ENCODE results near the gene LSAMP. TPM values are rescaled to one million over a fixed set of nuclear protein-coding genes. Genes with fewer than 3 reads are reported as not detected.
"Not testable (repeated sequence)": the region's sequence is repeated elsewhere in the genome, so short reads cannot be mapped to it uniquely, and the experiment has no call there.

LSAMP gene
- total RNA-seq, 1 donor from 2014 or later, result not detected

DNA sequence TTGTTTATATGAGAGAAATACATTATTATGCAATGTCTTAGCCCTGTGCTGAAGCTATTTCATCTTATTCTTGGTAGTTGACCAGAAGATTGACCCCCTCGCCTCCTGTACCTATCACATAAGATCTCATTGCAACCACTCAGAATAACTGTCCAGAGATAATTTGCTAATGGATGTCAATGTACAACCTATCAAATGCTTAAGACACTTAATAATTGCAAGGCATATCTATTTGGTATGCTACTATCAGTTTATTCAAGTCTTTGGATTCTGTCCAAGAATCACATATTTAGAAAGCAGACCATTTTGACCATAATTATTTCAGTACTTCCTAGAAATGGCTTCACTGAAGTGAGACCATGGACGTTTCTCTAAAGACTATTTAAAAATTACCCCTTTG is 580.4 kb downstream of the LSAMP start:
- H3K27me3 Mint-ChIP-seq, result peaks cover 6% of the 10 kb centered on the region
- H3K4me1 Mint-ChIP-seq, result no peaks in the 10 kb centered on the region
- H3K9me3 Mint-ChIP-seq, result no peaks in the 10 kb centered on the region
- no peaks in the 10 kb centered on the region for H3K36me3 Mint-ChIP-seq (ENCODE audit: low read depth)
- no peak overlapping the region for H3K4me3 Mint-ChIP-seq
- intact Hi-C loops (cut with micrococcal nuclease), result no loop called here
- no peak for DNase-seq
- no peak overlapping the region for H3K27ac Mint-ChIP-seq

- no peaks in the 10 kb centered on the region for H3K36me3 Mint-ChIP-seq (ENCODE audit: low read depth)
- no peak overlapping the region for H3K27ac Mint-ChIP-seq
- peaks cover 14% of the 10 kb centered on the region for H3K27me3 Mint-ChIP-seq
- H3K9me3 Mint-ChIP-seq, result no peaks in the 10 kb centered on the region
- no peak for DNase-seq
- no peaks in the 10 kb centered on the region for H3K4me1 Mint-ChIP-seq
- H3K4me3 Mint-ChIP-seq, result no peak overlapping the region
- intact Hi-C loops (cut with micrococcal nuclease), result no loop called here
These were observed 582.4 kb downstream of the LSAMP start for GRCh38 chr3:115862849-115863248.

- H3K9me3 Mint-ChIP-seq, result no peaks in the 10 kb centered on the region
- DNase-seq, result no peak
- intact Hi-C loops (cut with micrococcal nuclease), result no loop called here
- no peaks in the 10 kb centered on the region for H3K4me1 Mint-ChIP-seq
- H3K27ac Mint-ChIP-seq, result no peak overlapping the region
- no peaks in the 10 kb centered on the region for H3K36me3 Mint-ChIP-seq (ENCODE audit: low read depth)
- peaks cover 13% of the 10 kb centered on the region for H3K27me3 Mint-ChIP-seq
- H3K4me3 Mint-ChIP-seq, result no peak overlapping the region
These were observed 583.2 kb downstream of the LSAMP start for GRCh38 chr3:115862099-115862498.

GRCh38 chr3:115861166-115861733 is 584.0 kb downstream of the LSAMP start:
- DNase-seq, result no peak
- intact Hi-C loops (cut with micrococcal nuclease), result no loop called here
- peaks cover 13% of the 10 kb centered on the region for H3K27me3 Mint-ChIP-seq

GRCh38 chr3:115860766-115861165 is 584.5 kb downstream of the LSAMP start:
- H3K4me3 Mint-ChIP-seq, result no peak overlapping the region
- DNase-seq, result no peak
- H3K9me3 Mint-ChIP-seq, result no peaks in the 10 kb centered on the region
- H3K4me1 Mint-ChIP-seq, result no peaks in the 10 kb centered on the region
- no peaks in the 10 kb centered on the region for H3K36me3 Mint-ChIP-seq (ENCODE audit: low read depth)
- H3K27ac Mint-ChIP-seq, result no peak overlapping the region
- H3K27me3 Mint-ChIP-seq, result peaks cover 13% of the 10 kb centered on the region
- intact Hi-C loops (cut with micrococcal nuclease), result no loop called here

More at GRCh38 chr3:115861166-115861733, 584.0 kb downstream of the LSAMP start:
- Mint-ChIP-seq H3K9me3 (no peaks in the 10 kb centered on the region), H3K4me3 (no peak overlapping the region), H3K27ac (no peak overlapping the region), H3K4me1 (no peaks in the 10 kb centered on the region), H3K36me3 (ENCODE audit: low read depth) (no peaks in the 10 kb centered on the region)

- intact Hi-C loops (cut with micrococcal nuclease), result no loop called here
- no peak overlapping the region for H3K27ac Mint-ChIP-seq
These were observed 586.1 kb downstream of the LSAMP start for GRCh38 chr3:115859002-115859807.

DNA sequence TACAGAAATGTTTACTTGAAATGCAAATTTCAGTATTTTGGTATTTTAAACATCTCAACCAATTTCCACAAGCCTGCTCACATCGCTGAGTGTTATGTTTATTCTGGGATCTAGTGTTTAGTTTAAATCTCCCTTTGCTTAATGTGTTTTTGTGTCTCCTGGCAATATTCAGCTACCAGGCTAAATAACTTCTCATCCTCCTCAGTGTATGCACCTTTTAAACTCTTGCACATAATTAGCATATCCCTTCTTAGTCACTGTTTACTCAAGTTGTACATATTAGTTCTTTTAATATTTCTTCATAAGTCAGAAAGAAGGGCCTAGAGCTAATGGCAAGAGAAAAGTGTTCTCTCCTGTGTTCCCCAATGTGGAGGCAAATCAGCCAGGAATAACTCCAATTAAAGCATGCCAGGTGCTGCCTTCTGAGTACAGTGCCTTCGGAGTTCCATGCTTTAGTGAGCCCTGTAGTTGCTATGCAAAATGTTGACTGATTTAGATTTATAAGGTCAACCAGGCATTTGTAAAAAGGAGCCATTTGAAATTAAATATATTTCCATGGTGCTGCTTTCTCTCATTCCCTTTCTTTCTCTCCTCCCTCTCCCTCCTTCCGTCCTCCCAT is 587.7 kb downstream of the LSAMP start:
- no peak for DNase-seq
- Mint-ChIP-seq H3K27ac (no peak overlapping the region), H3K4me1 (no peaks in the 10 kb centered on the region), H3K4me3 (no peak overlapping the region), H3K27me3 (peaks cover 11% of the 10 kb centered on the region), H3K9me3 (no peaks in the 10 kb centered on the region), H3K36me3 (ENCODE audit: low read depth) (no peaks in the 10 kb centered on the region)
- intact Hi-C loops (cut with micrococcal nuclease), result no loop called here

More at GRCh38 chr3:115859002-115859807, 586.1 kb downstream of the LSAMP start:
- Mint-ChIP-seq H3K36me3 (ENCODE audit: low read depth) (no peaks in the 10 kb centered on the region), H3K4me1 (no peaks in the 10 kb centered on the region), H3K9me3 (no peaks in the 10 kb centered on the region), H3K4me3 (no peak overlapping the region), H3K27me3 (peaks cover 11% of the 10 kb centered on the region)
- DNase-seq, result no peak

- Mint-ChIP-seq H3K4me1 (no peaks in the 10 kb centered on the region), H3K4me3 (no peak overlapping the region), H3K36me3 (ENCODE audit: low read depth) (no peaks in the 10 kb centered on the region), H3K27me3 (peaks cover 12% of the 10 kb centered on the region), H3K27ac (no peak overlapping the region), H3K9me3 (no peaks in the 10 kb centered on the region)
- no peak for DNase-seq
- intact Hi-C loops (cut with micrococcal nuclease), result no loop called here
These were observed 589.4 kb downstream of the LSAMP start for GRCh38 chr3:115855911-115856310.

DNA sequence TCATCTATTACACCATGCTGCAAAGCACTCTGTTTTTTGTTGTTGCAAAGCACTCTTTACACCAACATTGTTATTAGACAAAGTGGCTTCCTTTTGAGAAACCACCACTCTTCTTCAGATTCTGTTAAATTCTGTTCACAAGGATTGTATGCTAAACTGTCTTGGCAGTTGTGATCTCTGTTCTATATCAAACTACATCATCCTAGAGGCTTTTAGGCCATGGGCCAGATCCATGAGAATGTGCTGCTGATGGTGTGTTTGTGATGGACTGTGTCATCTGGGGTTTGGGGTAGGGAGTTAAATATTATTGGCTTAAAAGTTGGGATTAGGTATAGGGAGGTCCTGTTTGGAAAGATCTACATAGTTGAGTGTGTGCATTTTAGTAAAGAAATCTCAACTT is 592.2 kb downstream of the LSAMP start:
- Mint-ChIP-seq H3K9me3 (no peaks in the 10 kb centered on the region), H3K4me3 (no peak overlapping the region)
- intact Hi-C loops (cut with micrococcal nuclease), result no loop called here

DNA sequence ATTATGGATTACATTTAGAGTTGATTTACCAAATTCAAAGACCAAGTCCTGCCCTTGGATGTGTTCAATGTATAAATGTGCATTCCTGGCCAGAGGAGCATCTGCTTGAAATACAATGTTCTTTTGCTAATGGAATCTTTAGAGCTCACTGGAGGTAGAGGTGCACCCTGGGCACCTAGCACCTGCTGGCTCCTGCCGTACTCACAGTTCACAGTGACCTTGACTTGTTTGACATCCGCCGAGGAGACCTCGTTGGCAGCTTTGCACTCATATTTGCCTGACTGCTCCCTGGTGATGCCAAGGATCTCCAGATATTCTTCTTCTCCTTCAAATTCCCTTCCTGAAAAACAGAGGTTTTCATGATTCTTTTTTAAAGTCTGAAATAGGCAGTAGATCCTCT is 593.0 kb downstream of the LSAMP start:
- no peaks in the 10 kb centered on the region for H3K36me3 Mint-ChIP-seq (ENCODE audit: low read depth)
- no peak for DNase-seq
- H3K27ac Mint-ChIP-seq, result no peak overlapping the region
- H3K9me3 Mint-ChIP-seq, result no peaks in the 10 kb centered on the region
- H3K4me1 Mint-ChIP-seq, result no peaks in the 10 kb centered on the region
- no peak overlapping the region for H3K4me3 Mint-ChIP-seq
- H3K27me3 Mint-ChIP-seq, result peaks cover 7% of the 10 kb centered on the region
- intact Hi-C loops (cut with micrococcal nuclease), result no loop called here

More for the DNA sequence above, 592.2 kb downstream of the LSAMP start:
- DNase-seq, result no peak
- H3K27me3 Mint-ChIP-seq, result peaks cover 10% of the 10 kb centered on the region
- H3K36me3 Mint-ChIP-seq (ENCODE audit: low read depth), result no peaks in the 10 kb centered on the region
- no peak overlapping the region for H3K27ac Mint-ChIP-seq
- no peaks in the 10 kb centered on the region for H3K4me1 Mint-ChIP-seq

DNA sequence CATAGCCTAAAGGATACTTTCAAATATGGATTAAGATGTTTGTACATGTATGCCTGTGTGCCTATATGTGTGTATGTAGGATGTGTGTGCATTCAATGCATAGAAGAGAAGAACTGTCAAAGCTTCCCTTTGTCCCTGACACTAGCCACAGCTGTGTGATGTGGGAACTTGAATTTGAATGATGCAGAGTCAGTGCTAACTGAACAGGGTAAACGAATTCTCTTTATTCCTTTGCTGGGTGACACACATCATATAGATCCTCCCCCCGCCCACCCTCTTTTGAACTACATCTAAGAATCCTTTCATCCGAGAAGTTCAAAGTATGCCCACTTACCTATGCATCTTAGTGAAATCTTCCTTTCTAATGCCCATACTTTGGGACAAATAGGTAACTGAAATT is 593.7 kb downstream of the LSAMP start:
- H3K27me3 Mint-ChIP-seq, result peaks cover 7% of the 10 kb centered on the region
- intact Hi-C loops (cut with micrococcal nuclease), result no loop called here
- H3K27ac Mint-ChIP-seq, result no peak overlapping the region
- H3K4me3 Mint-ChIP-seq, result no peak overlapping the region
- H3K36me3 Mint-ChIP-seq (ENCODE audit: low read depth), result no peaks in the 10 kb centered on the region
- DNase-seq, result no peak
- no peaks in the 10 kb centered on the region for H3K9me3 Mint-ChIP-seq
- H3K4me1 Mint-ChIP-seq, result no peaks in the 10 kb centered on the region

- no peaks in the 10 kb centered on the region for H3K36me3 Mint-ChIP-seq (ENCODE audit: low read depth)
These were observed 596.6 kb downstream of the LSAMP start for GRCh38 chr3:115848641-115849040.

GRCh38 chr3:115845986-115846385 is 599.3 kb downstream of the LSAMP start:
- H3K4me3 Mint-ChIP-seq, result no peak overlapping the region
- H3K27ac Mint-ChIP-seq, result no peak overlapping the region
- DNase-seq, result no peak
- intact Hi-C loops (cut with micrococcal nuclease), result no loop called here
- no peaks in the 10 kb centered on the region for H3K9me3 Mint-ChIP-seq
- H3K36me3 Mint-ChIP-seq (ENCODE audit: low read depth), result no peaks in the 10 kb centered on the region
- no peaks in the 10 kb centered on the region for H3K4me1 Mint-ChIP-seq
- peaks cover 4% of the 10 kb centered on the region for H3K27me3 Mint-ChIP-seq

More at GRCh38 chr3:115848641-115849040, 596.6 kb downstream of the LSAMP start:
- H3K27me3 Mint-ChIP-seq, result peaks cover 7% of the 10 kb centered on the region
- no peak for DNase-seq
- no peaks in the 10 kb centered on the region for H3K4me1 Mint-ChIP-seq
- H3K9me3 Mint-ChIP-seq, result no peaks in the 10 kb centered on the region
- intact Hi-C loops (cut with micrococcal nuclease), result no loop called here
- no peak overlapping the region for H3K4me3 Mint-ChIP-seq
- no peak overlapping the region for H3K27ac Mint-ChIP-seq

- H3K4me3 Mint-ChIP-seq; intact Hi-C loops (cut with micrococcal nuclease); H3K27ac Mint-ChIP-seq; H3K9me3 Mint-ChIP-seq; DNase-seq; H3K36me3 Mint-ChIP-seq (ENCODE audit: low read depth); H3K4me1 Mint-ChIP-seq; H3K27me3 Mint-ChIP-seq: not testable (repeated sequence)
These were observed 600.6 kb downstream of the LSAMP start for GRCh38 chr3:115844729-115845128.

All from activated CD4-positive, alpha-beta T cell treated with anti-CD3 and anti-CD28 coated beads, Interleukin-2, amount 10 ng/mL, durations not matched to agents 24 days and 14 days (primary cell).